GM23338 (cell line): ENCODE measurements around the gene TTC31. TPM values are rescaled to one million over a fixed set of nuclear protein-coding genes. Genes with fewer than 3 reads are reported as not detected.

Source experiments
- ATAC-seq: fragments of 200-7000 bp; cut with Tn5 transposase; 3 replicates; pipeline ENCODE4 v1.9.1; 2020
- DNase-seq: peaks from one replicate; pipeline ENCODE4 v3.0.0-alpha.2; 2015; ENCODE audit warnings: low spot score
- H2AFZ ChIP-seq: fragments of 200-600 bp; sonication (generic); 2 replicates; pipeline ENCODE4 v1.8.0; 2016; ENCODE audit warnings: antibody characterized with exemption, mild to moderate bottlenecking, moderate library complexity
- H3F3A ChIP-seq: fragments of 200-600 bp; sonication (generic); replicated peaks from 2 replicates; pipeline ENCODE4 v1.8.0; 2017; ENCODE audit warnings: antibody characterized with exemption, mixed run types, low read depth
- H3K27ac ChIP-seq: fragments of 200-600 bp; sonication (generic); 2 replicates; pipeline ENCODE4 v1.6.1; 2016; ENCODE audit warnings: low read depth
- H3K27me3 ChIP-seq: fragments of 200-600 bp; sonication (generic); 2 replicates; pipeline ENCODE4 v1.8.0; 2016; ENCODE audit warnings: mild to moderate bottlenecking, mixed run types, moderate library complexity; ENCODE audit not compliant: insufficient read depth
- H3K36me3 ChIP-seq: fragments of 200-600 bp; sonication (generic); 2 replicates; pipeline ENCODE4 v1.8.0; 2016; ENCODE audit warnings: mild to moderate bottlenecking; ENCODE audit not compliant: insufficient read depth
- H3K4me1 ChIP-seq: fragments of 200-600 bp; sonication (generic); 2 replicates; pipeline ENCODE4 v1.8.0; 2016; ENCODE audit warnings: mild to moderate bottlenecking, moderate library complexity; ENCODE audit not compliant: insufficient read depth
- H3K4me2 ChIP-seq: fragments of 200-600 bp; sonication (generic); 2 replicates; pipeline ENCODE4 v1.7.1; 2017; ENCODE audit warnings: mixed run types
- H3K4me3 ChIP-seq: fragments of 200-600 bp; sonication (generic); 2 replicates; pipeline ENCODE4 v1.6.1; 2016; ENCODE audit warnings: mixed run types
- H3K79me2 ChIP-seq: fragments of 200-600 bp; sonication (generic); replicated peaks from 2 replicates; pipeline ENCODE4 v1.8.0; 2017; ENCODE audit warnings: mild to moderate bottlenecking; ENCODE audit not compliant: insufficient read depth
- H3K9me2 ChIP-seq: fragments of 200-600 bp; sonication (generic); 2 replicates; pipeline ENCODE4 v1.8.0; 2017; ENCODE audit not compliant: insufficient read depth
- H4K20me1 ChIP-seq: fragments of 200-600 bp; sonication (generic); replicated peaks from 2 replicates; pipeline ENCODE4 v1.8.0; 2017; ENCODE audit warnings: mild to moderate bottlenecking; ENCODE audit not compliant: insufficient read depth
- H3K27ac Mint-ChIP-seq: 2 replicates; pipeline ENCODE4 v1.8.0; 2020; ENCODE audit warnings: inconsistent platforms, mild to moderate bottlenecking, moderate library complexity, mixed read lengths
- H3K27me3 Mint-ChIP-seq: 3 replicates; pipeline ENCODE4 v1.8.0; 2022; ENCODE audit warnings: low read depth, mild to moderate bottlenecking, moderate library complexity, mixed read lengths, inconsistent platforms; ENCODE audit not compliant: insufficient read depth, poor library complexity
- H3K36me3 Mint-ChIP-seq: 3 replicates; pipeline ENCODE4 v1.8.0; 2021; ENCODE audit warnings: low read depth, mild to moderate bottlenecking, inconsistent platforms, moderate library complexity, mixed read lengths
- H3K4me1 Mint-ChIP-seq: 3 replicates; pipeline ENCODE4 v1.8.0; 2020; ENCODE audit warnings: mild to moderate bottlenecking, inconsistent platforms, mixed read lengths
- H3K4me3 Mint-ChIP-seq: 3 replicates; pipeline ENCODE4 v1.8.0; 2021; ENCODE audit warnings: moderate library complexity, mild to moderate bottlenecking, inconsistent platforms, mixed read lengths
- H3K9me3 Mint-ChIP-seq: 3 replicates; pipeline ENCODE4 v1.8.0; 2020; ENCODE audit warnings: moderate library complexity, mild to moderate bottlenecking, inconsistent platforms, mixed read lengths
- CREB1 ChIP-seq: fragments of 250-450 bp; sonication (Bioruptor Pico); IDR thresholded peaks from 2 replicates; pipeline ENCODE4 v1.5.0; 2020; ENCODE audit warnings: low read depth, mild to moderate bottlenecking, moderate library complexity
- EZH2 ChIP-seq: fragments of 200-600 bp; sonication (generic); IDR thresholded peaks from one replicate; pipeline ENCODE4 v1.8.0; 2017; ENCODE audit warnings: antibody characterized with exemption, mild to moderate bottlenecking, low read depth; ENCODE audit not compliant: unreplicated experiment
- JUNB ChIP-seq: IDR thresholded peaks from one replicate; pipeline ENCODE4 v1.6.1; 2016; ENCODE audit warnings: antibody characterized with exemption; ENCODE audit not compliant: unreplicated experiment
- NANOG ChIP-seq: IDR thresholded peaks from 2 replicates; pipeline ENCODE4 v1.6.1; 2016; ENCODE audit warnings: antibody characterized with exemption, borderline replicate concordance
- POLR2AphosphoS5 ChIP-seq: IDR thresholded peaks from 2 replicates; pipeline ENCODE4 v1.6.1; 2016; ENCODE audit warnings: antibody characterized with exemption, low read depth
- STAT1 ChIP-seq: IDR thresholded peaks from one replicate; pipeline ENCODE4 v1.6.1; 2016; ENCODE audit warnings: antibody characterized with exemption; ENCODE audit not compliant: unreplicated experiment
- ZNF114 ChIP-seq: fragments of 250-450 bp; sonication (Bioruptor Pico); IDR thresholded peaks from 2 replicates; pipeline ENCODE4 v1.5.0; 2020; ENCODE audit warnings: mild to moderate bottlenecking, moderate library complexity
- ZNF331 ChIP-seq: fragments of 250-450 bp; sonication (Bioruptor Pico); IDR thresholded peaks from 2 replicates; pipeline ENCODE4 v1.5.0; 2020; ENCODE audit warnings: low read depth, mild to moderate bottlenecking, moderate library complexity
- polyA plus RNA-seq: library from polyadenylated mRNA; unstranded; fragments of >200 nt; fragmentation: Nextera tagmentation; extraction: Ambion mirVana; gene quantifications from 2 replicates; pipeline ENCODE4 v1.2.1, GENCODE V29; 2016
- total RNA-seq: library from RNA; depleted of rRNA; stranded (reverse); fragments of >200 nt; shearing (Covaris generic); gene quantifications from 2 replicates; pipeline ENCODE4 v1.2.3, GENCODE V29; 2014
- TF ChIP-seq, protein P1 (sequence below): IDR thresholded peaks from one replicate; pipeline ENCODE4 v1.6.1; 2018; ENCODE audit warnings: antibody characterized with exemption; ENCODE audit not compliant: unreplicated experiment
- TF ChIP-seq, protein P2 (sequence below), 2 experiments: fragments of 200-600 bp in 1 of 2; sonication (generic) in 1 of 2; conservative IDR thresholded peaks; 2 replicates each; pipeline versions ENCODE4 v1.5.1 to v1.6.1; 2016 to 2017; ENCODE audit warnings: antibody characterized with exemption in 2 of 2, low read depth in 2 of 2, mild to moderate bottlenecking in 2 of 2, moderate library complexity in 1 of 2
- TF ChIP-seq, protein P3 (sequence below): IDR thresholded peaks from 2 replicates; pipeline ENCODE4 v1.6.1; 2016; ENCODE audit warnings: antibody characterized with exemption
- TF ChIP-seq, protein P4 (sequence below): fragments of 250-450 bp; sonication (Bioruptor Pico); IDR thresholded peaks from 2 replicates; pipeline ENCODE4 v1.5.0; 2020; ENCODE audit warnings: mild to moderate bottlenecking, moderate library complexity

Gene TTC31
- total and polyA plus RNA-seq, 2 experiments from 2014 or later, result 15.8 to 29.2 TPM

DNA sequence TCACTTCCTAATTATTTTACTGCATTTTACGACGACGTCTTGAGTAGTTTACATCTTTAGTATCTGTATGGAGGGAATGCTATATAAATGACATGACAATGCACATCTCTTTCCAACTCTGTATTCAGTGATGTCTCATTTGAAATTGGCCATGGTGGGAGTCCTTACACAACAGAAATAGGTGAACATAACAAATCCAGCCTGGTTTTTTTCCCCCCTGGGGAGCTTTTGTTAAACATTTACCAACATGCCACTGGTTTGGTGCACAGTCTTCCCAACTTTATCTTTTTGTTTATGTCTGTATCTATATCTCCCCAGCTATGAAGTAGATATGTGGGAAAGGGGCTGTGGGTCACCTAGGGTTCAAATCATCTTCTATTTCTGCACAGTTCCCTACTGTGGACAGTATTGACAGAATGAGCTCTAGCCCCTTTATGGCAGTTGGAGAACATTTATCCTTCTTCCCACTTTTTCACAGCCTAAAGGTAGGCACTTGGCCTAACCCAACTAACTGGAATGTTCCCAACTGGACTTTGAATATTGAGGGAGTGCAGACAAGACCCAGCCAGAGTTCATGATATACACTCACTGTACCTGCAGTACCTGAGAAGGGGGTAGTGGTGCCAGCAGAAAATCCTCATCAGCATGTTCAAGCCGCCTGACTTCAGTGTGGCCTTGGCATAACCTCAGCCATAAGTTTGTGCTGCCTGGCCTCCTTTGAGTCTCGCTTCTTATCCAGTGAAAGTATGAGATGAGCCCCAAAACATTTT is 35.5 kb upstream of the TTC31 start (continued):
- no peak for TF ChIP-seq ZNF114 (CRISPR knock-in tag)
- TF ChIP-seq JUNB, result no peak
- no peak for TF ChIP-seq NANOG
- TF ChIP-seq, protein P1, sequence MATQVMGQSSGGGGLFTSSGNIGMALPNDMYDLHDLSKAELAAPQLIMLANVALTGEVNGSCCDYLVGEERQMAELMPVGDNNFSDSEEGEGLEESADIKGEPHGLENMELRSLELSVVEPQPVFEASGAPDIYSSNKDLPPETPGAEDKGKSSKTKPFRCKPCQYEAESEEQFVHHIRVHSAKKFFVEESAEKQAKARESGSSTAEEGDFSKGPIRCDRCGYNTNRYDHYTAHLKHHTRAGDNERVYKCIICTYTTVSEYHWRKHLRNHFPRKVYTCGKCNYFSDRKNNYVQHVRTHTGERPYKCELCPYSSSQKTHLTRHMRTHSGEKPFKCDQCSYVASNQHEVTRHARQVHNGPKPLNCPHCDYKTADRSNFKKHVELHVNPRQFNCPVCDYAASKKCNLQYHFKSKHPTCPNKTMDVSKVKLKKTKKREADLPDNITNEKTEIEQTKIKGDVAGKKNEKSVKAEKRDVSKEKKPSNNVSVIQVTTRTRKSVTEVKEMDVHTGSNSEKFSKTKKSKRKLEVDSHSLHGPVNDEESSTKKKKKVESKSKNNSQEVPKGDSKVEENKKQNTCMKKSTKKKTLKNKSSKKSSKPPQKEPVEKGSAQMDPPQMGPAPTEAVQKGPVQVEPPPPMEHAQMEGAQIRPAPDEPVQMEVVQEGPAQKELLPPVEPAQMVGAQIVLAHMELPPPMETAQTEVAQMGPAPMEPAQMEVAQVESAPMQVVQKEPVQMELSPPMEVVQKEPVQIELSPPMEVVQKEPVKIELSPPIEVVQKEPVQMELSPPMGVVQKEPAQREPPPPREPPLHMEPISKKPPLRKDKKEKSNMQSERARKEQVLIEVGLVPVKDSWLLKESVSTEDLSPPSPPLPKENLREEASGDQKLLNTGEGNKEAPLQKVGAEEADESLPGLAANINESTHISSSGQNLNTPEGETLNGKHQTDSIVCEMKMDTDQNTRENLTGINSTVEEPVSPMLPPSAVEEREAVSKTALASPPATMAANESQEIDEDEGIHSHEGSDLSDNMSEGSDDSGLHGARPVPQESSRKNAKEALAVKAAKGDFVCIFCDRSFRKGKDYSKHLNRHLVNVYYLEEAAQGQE, result no peak
- TF ChIP-seq, protein P2, sequence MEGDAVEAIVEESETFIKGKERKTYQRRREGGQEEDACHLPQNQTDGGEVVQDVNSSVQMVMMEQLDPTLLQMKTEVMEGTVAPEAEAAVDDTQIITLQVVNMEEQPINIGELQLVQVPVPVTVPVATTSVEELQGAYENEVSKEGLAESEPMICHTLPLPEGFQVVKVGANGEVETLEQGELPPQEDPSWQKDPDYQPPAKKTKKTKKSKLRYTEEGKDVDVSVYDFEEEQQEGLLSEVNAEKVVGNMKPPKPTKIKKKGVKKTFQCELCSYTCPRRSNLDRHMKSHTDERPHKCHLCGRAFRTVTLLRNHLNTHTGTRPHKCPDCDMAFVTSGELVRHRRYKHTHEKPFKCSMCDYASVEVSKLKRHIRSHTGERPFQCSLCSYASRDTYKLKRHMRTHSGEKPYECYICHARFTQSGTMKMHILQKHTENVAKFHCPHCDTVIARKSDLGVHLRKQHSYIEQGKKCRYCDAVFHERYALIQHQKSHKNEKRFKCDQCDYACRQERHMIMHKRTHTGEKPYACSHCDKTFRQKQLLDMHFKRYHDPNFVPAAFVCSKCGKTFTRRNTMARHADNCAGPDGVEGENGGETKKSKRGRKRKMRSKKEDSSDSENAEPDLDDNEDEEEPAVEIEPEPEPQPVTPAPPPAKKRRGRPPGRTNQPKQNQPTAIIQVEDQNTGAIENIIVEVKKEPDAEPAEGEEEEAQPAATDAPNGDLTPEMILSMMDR (conservative IDR thresholded peaks at IDR 0.05; ENCODE audit: low read depth in 2 of 2), result no peak
- TF ChIP-seq EZH2, result no peak
- TF ChIP-seq STAT1, result no peak
- TF ChIP-seq CREB1, result no peak
- TF ChIP-seq, protein P3, sequence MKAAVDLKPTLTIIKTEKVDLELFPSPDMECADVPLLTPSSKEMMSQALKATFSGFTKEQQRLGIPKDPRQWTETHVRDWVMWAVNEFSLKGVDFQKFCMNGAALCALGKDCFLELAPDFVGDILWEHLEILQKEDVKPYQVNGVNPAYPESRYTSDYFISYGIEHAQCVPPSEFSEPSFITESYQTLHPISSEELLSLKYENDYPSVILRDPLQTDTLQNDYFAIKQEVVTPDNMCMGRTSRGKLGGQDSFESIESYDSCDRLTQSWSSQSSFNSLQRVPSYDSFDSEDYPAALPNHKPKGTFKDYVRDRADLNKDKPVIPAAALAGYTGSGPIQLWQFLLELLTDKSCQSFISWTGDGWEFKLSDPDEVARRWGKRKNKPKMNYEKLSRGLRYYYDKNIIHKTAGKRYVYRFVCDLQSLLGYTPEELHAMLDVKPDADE, result no peak
- TF ChIP-seq ZNF331 (CRISPR knock-in tag), result no peak

DNA sequence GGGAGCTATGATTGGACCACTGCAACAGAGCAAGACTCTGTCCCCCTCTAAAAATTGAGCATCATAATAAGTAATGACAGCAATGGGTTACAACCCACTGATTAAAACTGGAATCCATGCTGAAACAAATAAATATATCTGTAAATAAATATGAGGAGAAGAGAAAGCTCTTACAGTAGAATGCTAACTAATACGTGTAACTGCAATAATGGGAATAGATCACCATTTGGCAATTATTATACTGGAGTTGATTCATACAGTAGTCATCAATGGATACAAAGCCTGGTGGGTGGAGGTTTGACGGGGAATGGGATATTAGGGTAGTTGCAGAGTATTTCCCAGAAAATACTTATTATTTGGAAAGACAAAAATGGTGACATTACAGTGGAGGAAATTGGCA is 34.1 kb upstream of the TTC31 start:
- Histone ChIP-seq H2AFZ (no peak overlapping the region), H3K4me1 (no peaks in the 10 kb centered on the region; the same call in 1 of the 2 replicates), H4K20me1 (no peaks in the 10 kb centered on the region), H3F3A (peaks cover 9% of the 10 kb centered on the region; the same call in 1 of the 2 replicates), H3K27me3 (no peaks in the 10 kb centered on the region), H3K9me2 (no peaks in the 10 kb centered on the region), H3K36me3 (no peaks in the 10 kb centered on the region), H3K27ac (no peak overlapping the region), H3K79me2 (no peaks in the 10 kb centered on the region), H3K4me2 (no peak overlapping the region), H3K4me3 (no peak overlapping the region)
- no peak for ATAC-seq
- Mint-ChIP-seq H3K36me3 (no peaks in the 10 kb centered on the region), H3K27ac (no peak overlapping the region), H3K27me3 (peaks cover 2% of the 10 kb centered on the region), H3K4me1 (no peaks in the 10 kb centered on the region; the same call in 2 of the 3 replicates), H3K4me3 (no peak overlapping the region; the same call in 2 of the 3 replicates), H3K9me3 (no peaks in the 10 kb centered on the region; the same call in 2 of the 3 replicates)
- no peak for DNase-seq
- TF ChIP-seq POLR2AphosphoS5, result no peak
- TF ChIP-seq, protein P4, sequence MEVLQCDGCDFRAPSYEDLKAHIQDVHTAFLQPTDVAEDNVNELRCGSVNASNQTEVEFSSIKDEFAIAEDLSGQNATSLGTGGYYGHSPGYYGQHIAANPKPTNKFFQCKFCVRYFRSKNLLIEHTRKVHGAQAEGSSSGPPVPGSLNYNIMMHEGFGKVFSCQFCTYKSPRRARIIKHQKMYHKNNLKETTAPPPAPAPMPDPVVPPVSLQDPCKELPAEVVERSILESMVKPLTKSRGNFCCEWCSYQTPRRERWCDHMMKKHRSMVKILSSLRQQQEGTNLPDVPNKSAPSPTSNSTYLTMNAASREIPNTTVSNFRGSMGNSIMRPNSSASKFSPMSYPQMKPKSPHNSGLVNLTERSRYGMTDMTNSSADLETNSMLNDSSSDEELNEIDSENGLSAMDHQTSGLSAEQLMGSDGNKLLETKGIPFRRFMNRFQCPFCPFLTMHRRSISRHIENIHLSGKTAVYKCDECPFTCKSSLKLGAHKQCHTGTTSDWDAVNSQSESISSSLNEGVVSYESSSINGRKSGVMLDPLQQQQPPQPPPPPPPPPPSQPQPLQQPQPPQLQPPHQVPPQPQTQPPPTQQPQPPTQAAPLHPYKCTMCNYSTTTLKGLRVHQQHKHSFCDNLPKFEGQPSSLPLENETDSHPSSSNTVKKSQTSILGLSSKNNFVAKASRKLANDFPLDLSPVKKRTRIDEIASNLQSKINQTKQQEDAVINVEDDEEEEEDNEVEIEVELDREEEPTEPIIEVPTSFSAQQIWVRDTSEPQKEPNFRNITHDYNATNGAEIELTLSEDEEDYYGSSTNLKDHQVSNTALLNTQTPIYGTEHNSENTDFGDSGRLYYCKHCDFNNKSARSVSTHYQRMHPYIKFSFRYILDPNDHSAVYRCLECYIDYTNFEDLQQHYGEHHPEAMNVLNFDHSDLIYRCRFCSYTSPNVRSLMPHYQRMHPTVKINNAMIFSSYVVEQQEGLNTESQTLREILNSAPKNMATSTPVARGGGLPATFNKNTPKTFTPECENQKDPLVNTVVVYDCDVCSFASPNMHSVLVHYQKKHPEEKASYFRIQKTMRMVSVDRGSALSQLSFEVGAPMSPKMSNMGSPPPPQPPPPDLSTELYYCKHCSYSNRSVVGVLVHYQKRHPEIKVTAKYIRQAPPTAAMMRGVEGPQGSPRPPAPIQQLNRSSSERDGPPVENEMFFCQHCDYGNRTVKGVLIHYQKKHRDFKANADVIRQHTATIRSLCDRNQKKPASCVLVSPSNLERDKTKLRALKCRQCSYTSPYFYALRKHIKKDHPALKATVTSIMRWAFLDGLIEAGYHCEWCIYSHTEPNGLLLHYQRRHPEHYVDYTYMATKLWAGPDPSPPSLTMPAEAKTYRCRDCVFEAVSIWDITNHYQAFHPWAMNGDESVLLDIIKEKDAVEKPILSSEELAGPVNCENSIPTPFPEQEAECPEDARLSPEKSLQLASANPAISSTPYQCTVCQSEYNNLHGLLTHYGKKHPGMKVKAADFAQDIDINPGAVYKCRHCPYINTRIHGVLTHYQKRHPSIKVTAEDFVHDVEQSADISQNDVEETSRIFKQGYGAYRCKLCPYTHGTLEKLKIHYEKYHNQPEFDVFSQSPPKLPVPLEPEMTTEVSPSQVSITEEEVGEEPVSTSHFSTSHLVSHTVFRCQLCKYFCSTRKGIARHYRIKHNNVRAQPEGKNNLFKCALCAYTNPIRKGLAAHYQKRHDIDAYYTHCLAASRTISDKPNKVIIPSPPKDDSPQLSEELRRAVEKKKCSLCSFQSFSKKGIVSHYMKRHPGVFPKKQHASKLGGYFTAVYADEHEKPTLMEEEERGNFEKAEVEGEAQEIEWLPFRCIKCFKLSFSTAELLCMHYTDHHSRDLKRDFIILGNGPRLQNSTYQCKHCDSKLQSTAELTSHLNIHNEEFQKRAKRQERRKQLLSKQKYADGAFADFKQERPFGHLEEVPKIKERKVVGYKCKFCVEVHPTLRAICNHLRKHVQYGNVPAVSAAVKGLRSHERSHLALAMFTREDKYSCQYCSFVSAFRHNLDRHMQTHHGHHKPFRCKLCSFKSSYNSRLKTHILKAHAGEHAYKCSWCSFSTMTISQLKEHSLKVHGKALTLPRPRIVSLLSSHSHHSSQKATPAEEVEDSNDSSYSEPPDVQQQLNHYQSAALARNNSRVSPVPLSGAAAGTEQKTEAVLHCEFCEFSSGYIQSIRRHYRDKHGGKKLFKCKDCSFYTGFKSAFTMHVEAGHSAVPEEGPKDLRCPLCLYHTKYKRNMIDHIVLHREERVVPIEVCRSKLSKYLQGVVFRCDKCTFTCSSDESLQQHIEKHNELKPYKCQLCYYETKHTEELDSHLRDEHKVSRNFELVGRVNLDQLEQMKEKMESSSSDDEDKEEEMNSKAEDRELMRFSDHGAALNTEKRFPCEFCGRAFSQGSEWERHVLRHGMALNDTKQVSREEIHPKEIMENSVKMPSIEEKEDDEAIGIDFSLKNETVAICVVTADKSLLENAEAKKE, result no peak
- TF ChIP-seq ZNF331 (CRISPR knock-in tag), result no peak
